Neural cell (in vitro differentiated cells): Measurements from ENCODE around the gene PDE4D.

Experiments
- CTCF ChIP-seq: fragments of 450-650 bp; IDR thresholded peaks from 2 replicates; pipeline ENCODE4 v1.5.1; 2014; ENCODE audit warnings: antibody characterized with exemption, mild to moderate bottlenecking, moderate library complexity; ENCODE audit not compliant: poor library complexity, severe bottlenecking
- EP300 ChIP-seq: fragments of 450-650 bp; conservative IDR thresholded peaks from 2 replicates; pipeline ENCODE4 v1.6.1; 2014; ENCODE audit warnings: antibody characterized with exemption, mild to moderate bottlenecking, moderate library complexity; ENCODE audit not compliant: poor library complexity, severe bottlenecking
- EZH2 ChIP-seq: fragments of 200-600, 300-800 bp; shearing (Covaris generic), sonication (generic); IDR thresholded peaks from 2 replicates; pipeline ENCODE4 v1.6.1; 2014; ENCODE audit warnings: antibody characterized with exemption, low read length, borderline replicate concordance, mild to moderate bottlenecking; ENCODE audit not compliant: insufficient read depth, poor library complexity, severe bottlenecking
- POLR2AphosphoS5 ChIP-seq: IDR thresholded peaks from 2 replicates; pipeline ENCODE4 v1.6.1; 2012

DNA sequence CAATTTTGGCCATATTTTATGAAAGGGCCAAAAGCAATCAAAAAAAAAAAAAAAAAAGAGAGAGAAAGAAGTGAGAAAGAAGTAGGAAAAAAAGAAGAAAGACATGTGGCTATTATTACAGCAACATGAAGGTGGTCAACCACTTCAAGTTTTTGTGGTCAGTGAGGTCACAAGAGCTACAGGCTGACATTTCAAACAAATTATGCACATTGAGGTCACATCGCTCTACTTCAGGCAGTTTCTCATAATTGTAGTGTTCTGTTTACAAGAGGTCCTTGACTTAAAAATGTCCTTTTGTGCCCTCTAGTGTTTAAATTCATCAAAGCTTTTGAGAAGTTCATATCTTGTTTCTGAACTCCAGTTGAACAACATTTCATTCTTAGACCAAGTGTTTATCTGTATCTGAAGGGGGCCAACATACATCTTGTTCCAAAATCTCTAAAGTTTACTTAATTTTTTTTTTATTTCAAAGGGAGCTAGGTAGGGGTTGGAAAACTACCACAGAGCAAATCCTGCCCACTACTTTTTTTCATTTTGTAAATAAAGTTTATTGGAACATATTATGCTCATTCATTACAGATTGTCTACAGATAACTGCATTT, 513.1 kb downstream of the PDE4D start:
- no peak for TF ChIP-seq EZH2
- TF ChIP-seq EP300 = no peak
- TF ChIP-seq CTCF = peak; percentile 73
- no peak for TF ChIP-seq POLR2AphosphoS5
